HepG2 (cell line): ENCODE results near the gene AGBL2. TPM values are rescaled to one million over a fixed set of nuclear protein-coding genes. Genes with fewer than 3 reads are reported as not detected.

ENCODE experiments used
- ATAC-seq: fragments of 200-7000 bp; cut with Tn5 transposase; 3 replicates; pipeline ENCODE4 v1.9.1; 2020; ENCODE audit warnings: mild to moderate bottlenecking, moderate library complexity
- BruUV-seq: library from RNA; stranded (reverse); fragments of 400-500 nt; replicated peaks from 2 replicates; lab custom pipeline; 2021; lab: Mats Ljungman, UMichigan
- CTCF ChIA-PET: fragments of 300-600 bp; formaldehyde crosslinking; extraction: SDS; loops from one replicate; lab custom pipeline; 2021; ENCODE audit warnings: low total read pairs, inconsistent platforms, low intra/inter-chr PET ratio; lab: Yijun Ruan, JAX
- POLR2A ChIA-PET: fragments of 350-600 bp; sonication (Branson Sonifier 250); formaldehyde crosslinking; loops from one replicate; lab custom pipeline; 2020; ENCODE audit warnings: antibody characterized with exemption, inconsistent platforms; lab: Yijun Ruan, JAX
- DNase-seq: peaks from one replicate; pipeline ENCODE4 v3.0.0-alpha.2; 2015; ENCODE audit warnings: low spot score
- FAIRE-seq: peaks from 3 replicates; lab custom pipeline; 2011; peaks lifted over from hg19 to GRCh38; lab: Jason Lieb, UNC
- H2AFZ ChIP-seq: one replicate; pipeline ENCODE4 v1.6.1; 2011; ENCODE audit warnings: low read length, inconsistent platforms
- H3K27ac ChIP-seq: fragments of 300-600 bp; 3 replicates; pipeline ENCODE4 v1.8.0; 2011; ENCODE audit warnings: mixed run types, mild to moderate bottlenecking, mixed read lengths, low read length, inconsistent platforms; ENCODE audit not compliant: insufficient read depth; ENCODE audit errors: extremely low read length
- H3K27me3 ChIP-seq, 2 experiments: fragments of 200-600 bp in 1 of 2; 2 replicates in 1 of 2; 3 replicates in 1 of 2; pipeline versions ENCODE4 v1.6.0 to v1.8.0; 2011; ENCODE audit warnings: low read length in 2 of 2, mild to moderate bottlenecking in 2 of 2, moderate library complexity in 2 of 2, inconsistent platforms in 1 of 2; ENCODE audit not compliant: insufficient read depth in 2 of 2, control insufficient read depth in 1 of 2
- H3K36me3 ChIP-seq, 2 experiments: fragments of 200-600 bp in 1 of 2; replicated peaks in 1 of 2; 2 replicates in 1 of 2; 3 replicates in 1 of 2; pipeline versions ENCODE4 v1.5.1 to v1.8.0; 2011; ENCODE audit warnings: low read length in 2 of 2, inconsistent platforms in 1 of 2; ENCODE audit not compliant: insufficient read depth in 2 of 2, control insufficient read depth in 1 of 2
- H3K4me1 ChIP-seq: 2 replicates; pipeline ENCODE4 v1.5.1; 2012; ENCODE audit warnings: low read length, inconsistent platforms; ENCODE audit not compliant: insufficient read depth
- H3K4me2 ChIP-seq: 2 replicates; pipeline ENCODE4 v1.6.0; 2011; ENCODE audit warnings: low read depth, low read length, inconsistent platforms
- H3K4me3 ChIP-seq, 3 experiments: fragments of 200-600 bp in 1 of 3; sonication (generic), shearing (Covaris generic) in 1 of 3; replicated peaks in 1 of 3; 2 replicates each; pipeline ENCODE4 v1.5.1; 2011 to 2016; ENCODE audit warnings: low read length in 3 of 3, inconsistent platforms in 2 of 3, low read depth in 2 of 3, mild to moderate bottlenecking in 2 of 3, control low read depth in 1 of 3, mixed read lengths in 1 of 3; ENCODE audit not compliant: insufficient read depth in 1 of 3
- H3K79me2 ChIP-seq: one replicate; pipeline ENCODE4 v1.6.1; 2011; ENCODE audit warnings: low read length, inconsistent platforms; ENCODE audit not compliant: insufficient read depth
- H3K9ac ChIP-seq: 2 replicates; pipeline ENCODE4 v1.6.0; 2011; ENCODE audit warnings: mild to moderate bottlenecking, low read depth, low read length, inconsistent platforms; ENCODE audit not compliant: insufficient read depth
- H3K9me3 ChIP-seq: 2 replicates; pipeline ENCODE4 v1.5.1; 2012; ENCODE audit warnings: mild to moderate bottlenecking, low read length
- H4K20me1 ChIP-seq: 2 replicates; pipeline ENCODE4 v1.6.0; 2011; ENCODE audit warnings: inconsistent platforms, mild to moderate bottlenecking, low read length, moderate library complexity; ENCODE audit not compliant: insufficient read depth
- BCL6 ChIP-seq: IDR thresholded peaks from 2 replicates; pipeline ENCODE4 v1.6.1; 2016; ENCODE audit warnings: missing genetic modification reagents, missing compliant biosample characterization
- ISX ChIP-seq: sonication (generic); formaldehyde crosslinking; conservative IDR thresholded peaks from 2 replicates; pipeline ENCODE4 v1.5.0; 2020; ENCODE audit warnings: missing genetic modification reagents
- RELA ChIP-seq: sonication (generic); formaldehyde crosslinking; IDR thresholded peaks from 2 replicates; pipeline ENCODE4 v1.4.0; 2020; ENCODE audit warnings: missing genetic modification reagents
- TP53 ChIP-seq: sonication (generic); formaldehyde crosslinking; conservative IDR thresholded peaks from 2 replicates; pipeline ENCODE4 v1.4.0; 2020; ENCODE audit warnings: missing genetic modification reagents
- ZNF10 ChIP-seq: sonication (generic); formaldehyde crosslinking; IDR thresholded peaks from 2 replicates; pipeline ENCODE4 v1.4.0; 2020; ENCODE audit warnings: mild to moderate bottlenecking, low read depth, missing genetic modification reagents, borderline replicate concordance
- ZNF33A ChIP-seq: sonication (generic); formaldehyde crosslinking; IDR thresholded peaks from 2 replicates; pipeline ENCODE4 v1.5.1; 2020; ENCODE audit warnings: missing genetic modification reagents, mild to moderate bottlenecking, moderate library complexity, borderline replicate concordance
- ZNF746 ChIP-seq: sonication (generic); formaldehyde crosslinking; IDR thresholded peaks from 2 replicates; pipeline ENCODE4 v1.8.0; 2022; ENCODE audit warnings: mild to moderate bottlenecking, missing genetic modification reagents
- ZNF768 ChIP-seq: sonication (generic); formaldehyde crosslinking; IDR thresholded peaks from 2 replicates; pipeline ENCODE4 v1.4.0; 2020; ENCODE audit warnings: missing genetic modification reagents
- ZNF792 ChIP-seq: IDR thresholded peaks from 2 replicates; pipeline ENCODE4 v1.6.1; 2016
- WGBS: methylation state at CpG from one replicate; pipeline ENCODE4 v1.1.6; 2017; ENCODE audit warnings: low lambda C conversion rate; 5-methylcytosine and 5-hydroxymethylcytosine counted together
- in situ Hi-C: cut with HindIII; loops from 2 replicates; pipeline ENCODE4 v1.10.0; 2017; ENCODE audit warnings: low pct_unique_long_range_greater_than_20kb; ENCODE audit not compliant: extremely low pct_ligation_motif_present
- intact Hi-C: fragments of 100-400 bp; cut with micrococcal nuclease; formaldehyde crosslinking; loops from one replicate; pipeline ENCODE4 v1.10.0; 2022; ENCODE audit not compliant: unreplicated experiment
- polyA plus RNA-seq, 8 experiments: library from polyadenylated mRNA; depleted of rRNA in 3 of 8; stranded (reverse) in 7 of 8; unstranded in 1 of 8; fragments of >200 nt; fragmentation: Illumina TruSeq in 4 of 8; extraction: Trizol in 4 of 8; gene quantifications; 2 replicates each; pipeline versions ENCODE4 v1.2.1 to v1.2.3, GENCODE V29; 2011 to 2016; ENCODE audit warnings: low read depth in 4 of 8, missing spikeins in 1 of 8, mixed read lengths in 1 of 8; ENCODE audit not compliant: insufficient read depth in 1 of 8
- total RNA-seq, 5 experiments: library from RNA; depleted of rRNA; stranded (reverse); fragments of >200 nt; fragmentation: Illumina TruSeq; extraction: Trizol; gene quantifications; 2 replicates each; pipeline ENCODE4 v1.2.3, GENCODE V29; 2016; ENCODE audit warnings: low read depth in 1 of 5
- TF ChIP-seq, protein P1 (sequence below): sonication (generic); formaldehyde crosslinking; IDR thresholded peaks from 2 replicates; pipeline ENCODE4 v1.8.1; 2023; ENCODE audit warnings: mild to moderate bottlenecking, missing genetic modification reagents, borderline replicate concordance
- TF ChIP-seq, protein P2 (sequence below): sonication (generic); formaldehyde crosslinking; IDR thresholded peaks from 2 replicates; pipeline ENCODE4 v1.4.0; 2020; ENCODE audit warnings: missing genetic modification reagents
- TF ChIP-seq, protein P3 (sequence below): sonication (generic); formaldehyde crosslinking; IDR thresholded peaks from 2 replicates; pipeline ENCODE4 v1.4.0; 2020; ENCODE audit warnings: missing genetic modification reagents
- TF ChIP-seq, protein P4 (sequence below): sonication (generic); formaldehyde crosslinking; IDR thresholded peaks from 2 replicates; pipeline ENCODE4 v1.8.0; 2023; ENCODE audit warnings: mild to moderate bottlenecking, missing genetic modification reagents

AGBL2 gene
- total and polyA plus RNA-seq, 2 of the 13 experiments (the other 11 are each of a cell fraction or from before 2014, with no cell fraction given): 1.6 to 5.7 TPM

DNA sequence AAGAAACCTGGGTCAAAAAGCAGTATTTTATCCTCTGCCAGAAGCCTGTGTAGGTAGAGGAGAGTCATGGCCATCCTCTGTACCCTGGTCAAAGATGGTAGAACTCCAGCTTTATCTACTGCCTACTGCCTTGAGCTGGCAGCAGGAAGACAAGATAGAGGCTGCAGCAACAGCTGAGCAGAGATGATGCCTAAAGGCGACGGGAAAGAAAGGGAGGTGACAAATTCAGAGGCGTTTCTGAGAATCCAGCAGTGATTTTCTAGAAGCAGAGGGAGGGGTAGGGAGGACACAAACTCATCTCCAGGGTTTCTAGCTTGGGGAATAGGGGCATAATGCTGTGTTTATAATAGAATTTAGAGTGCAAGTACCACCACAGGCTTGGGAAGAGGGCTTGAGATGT, 105.5 kb downstream of the AGBL2 start:
- FAIRE-seq: no peak
- TF ChIP-seq RELA: no peak
- no peak for TF ChIP-seq BCL6 (CRISPR knock-in tag)
- no peak for TF ChIP-seq ZNF792 (CRISPR knock-in tag)
- TF ChIP-seq TP53 (CRISPR knock-in tag): no peak
- TF ChIP-seq, protein P1, sequence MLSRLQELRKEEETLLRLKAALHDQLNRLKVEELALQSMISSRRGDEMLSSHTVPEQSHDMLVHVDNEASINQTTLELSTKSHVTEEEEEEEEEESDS (CRISPR knock-in tag): no peak
- TF ChIP-seq, protein P2, sequence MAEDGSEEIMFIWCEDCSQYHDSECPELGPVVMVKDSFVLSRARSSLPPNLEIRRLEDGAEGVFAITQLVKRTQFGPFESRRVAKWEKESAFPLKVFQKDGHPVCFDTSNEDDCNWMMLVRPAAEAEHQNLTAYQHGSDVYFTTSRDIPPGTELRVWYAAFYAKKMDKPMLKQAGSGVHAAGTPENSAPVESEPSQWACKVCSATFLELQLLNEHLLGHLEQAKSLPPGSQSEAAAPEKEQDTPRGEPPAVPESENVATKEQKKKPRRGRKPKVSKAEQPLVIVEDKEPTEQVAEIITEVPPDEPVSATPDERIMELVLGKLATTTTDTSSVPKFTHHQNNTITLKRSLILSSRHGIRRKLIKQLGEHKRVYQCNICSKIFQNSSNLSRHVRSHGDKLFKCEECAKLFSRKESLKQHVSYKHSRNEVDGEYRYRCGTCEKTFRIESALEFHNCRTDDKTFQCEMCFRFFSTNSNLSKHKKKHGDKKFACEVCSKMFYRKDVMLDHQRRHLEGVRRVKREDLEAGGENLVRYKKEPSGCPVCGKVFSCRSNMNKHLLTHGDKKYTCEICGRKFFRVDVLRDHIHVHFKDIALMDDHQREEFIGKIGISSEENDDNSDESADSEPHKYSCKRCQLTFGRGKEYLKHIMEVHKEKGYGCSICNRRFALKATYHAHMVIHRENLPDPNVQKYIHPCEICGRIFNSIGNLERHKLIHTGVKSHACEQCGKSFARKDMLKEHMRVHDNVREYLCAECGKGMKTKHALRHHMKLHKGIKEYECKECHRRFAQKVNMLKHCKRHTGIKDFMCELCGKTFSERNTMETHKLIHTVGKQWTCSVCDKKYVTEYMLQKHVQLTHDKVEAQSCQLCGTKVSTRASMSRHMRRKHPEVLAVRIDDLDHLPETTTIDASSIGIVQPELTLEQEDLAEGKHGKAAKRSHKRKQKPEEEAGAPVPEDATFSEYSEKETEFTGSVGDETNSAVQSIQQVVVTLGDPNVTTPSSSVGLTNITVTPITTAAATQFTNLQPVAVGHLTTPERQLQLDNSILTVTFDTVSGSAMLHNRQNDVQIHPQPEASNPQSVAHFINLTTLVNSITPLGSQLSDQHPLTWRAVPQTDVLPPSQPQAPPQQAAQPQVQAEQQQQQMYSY (CRISPR knock-in tag): no peak
- TF ChIP-seq ISX (CRISPR knock-in tag): no peak
- TF ChIP-seq, protein P3, sequence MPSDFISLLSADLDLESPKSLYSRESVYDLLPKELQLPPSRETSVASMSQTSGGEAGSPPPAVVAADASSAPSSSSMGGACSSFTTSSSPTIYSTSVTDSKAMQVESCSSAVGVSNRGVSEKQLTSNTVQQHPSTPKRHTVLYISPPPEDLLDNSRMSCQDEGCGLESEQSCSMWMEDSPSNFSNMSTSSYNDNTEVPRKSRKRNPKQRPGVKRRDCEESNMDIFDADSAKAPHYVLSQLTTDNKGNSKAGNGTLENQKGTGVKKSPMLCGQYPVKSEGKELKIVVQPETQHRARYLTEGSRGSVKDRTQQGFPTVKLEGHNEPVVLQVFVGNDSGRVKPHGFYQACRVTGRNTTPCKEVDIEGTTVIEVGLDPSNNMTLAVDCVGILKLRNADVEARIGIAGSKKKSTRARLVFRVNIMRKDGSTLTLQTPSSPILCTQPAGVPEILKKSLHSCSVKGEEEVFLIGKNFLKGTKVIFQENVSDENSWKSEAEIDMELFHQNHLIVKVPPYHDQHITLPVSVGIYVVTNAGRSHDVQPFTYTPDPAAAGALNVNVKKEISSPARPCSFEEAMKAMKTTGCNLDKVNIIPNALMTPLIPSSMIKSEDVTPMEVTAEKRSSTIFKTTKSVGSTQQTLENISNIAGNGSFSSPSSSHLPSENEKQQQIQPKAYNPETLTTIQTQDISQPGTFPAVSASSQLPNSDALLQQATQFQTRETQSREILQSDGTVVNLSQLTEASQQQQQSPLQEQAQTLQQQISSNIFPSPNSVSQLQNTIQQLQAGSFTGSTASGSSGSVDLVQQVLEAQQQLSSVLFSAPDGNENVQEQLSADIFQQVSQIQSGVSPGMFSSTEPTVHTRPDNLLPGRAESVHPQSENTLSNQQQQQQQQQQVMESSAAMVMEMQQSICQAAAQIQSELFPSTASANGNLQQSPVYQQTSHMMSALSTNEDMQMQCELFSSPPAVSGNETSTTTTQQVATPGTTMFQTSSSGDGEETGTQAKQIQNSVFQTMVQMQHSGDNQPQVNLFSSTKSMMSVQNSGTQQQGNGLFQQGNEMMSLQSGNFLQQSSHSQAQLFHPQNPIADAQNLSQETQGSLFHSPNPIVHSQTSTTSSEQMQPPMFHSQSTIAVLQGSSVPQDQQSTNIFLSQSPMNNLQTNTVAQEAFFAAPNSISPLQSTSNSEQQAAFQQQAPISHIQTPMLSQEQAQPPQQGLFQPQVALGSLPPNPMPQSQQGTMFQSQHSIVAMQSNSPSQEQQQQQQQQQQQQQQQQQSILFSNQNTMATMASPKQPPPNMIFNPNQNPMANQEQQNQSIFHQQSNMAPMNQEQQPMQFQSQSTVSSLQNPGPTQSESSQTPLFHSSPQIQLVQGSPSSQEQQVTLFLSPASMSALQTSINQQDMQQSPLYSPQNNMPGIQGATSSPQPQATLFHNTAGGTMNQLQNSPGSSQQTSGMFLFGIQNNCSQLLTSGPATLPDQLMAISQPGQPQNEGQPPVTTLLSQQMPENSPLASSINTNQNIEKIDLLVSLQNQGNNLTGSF (CRISPR knock-in tag): no peak
- no peak for TF ChIP-seq ZNF33A (CRISPR knock-in tag)
- no peak for TF ChIP-seq ZNF768 (CRISPR knock-in tag)
- TF ChIP-seq, protein P4, sequence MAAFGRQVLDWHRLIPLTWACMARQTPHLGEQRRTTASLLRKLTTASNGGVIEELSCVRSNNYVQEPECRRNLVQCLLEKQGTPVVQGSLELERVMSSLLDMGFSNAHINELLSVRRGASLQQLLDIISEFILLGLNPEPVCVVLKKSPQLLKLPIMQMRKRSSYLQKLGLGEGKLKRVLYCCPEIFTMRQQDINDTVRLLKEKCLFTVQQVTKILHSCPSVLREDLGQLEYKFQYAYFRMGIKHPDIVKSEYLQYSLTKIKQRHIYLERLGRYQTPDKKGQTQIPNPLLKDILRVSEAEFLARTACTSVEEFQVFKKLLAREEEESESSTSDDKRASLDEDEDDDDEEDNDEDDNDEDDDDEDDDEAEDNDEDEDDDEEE (CRISPR knock-in tag): no peak
- no peak for TF ChIP-seq ZNF746 (CRISPR knock-in tag)
- TF ChIP-seq ZNF10 (CRISPR knock-in tag): no peak

More for the DNA sequence above, 105.5 kb downstream of the AGBL2 start:
- no peak overlapping the region for H3K9ac ChIP-seq
- intact Hi-C loops (loop anchor here (5.0 kb wide), 1 partner anchor 252 kb away; no protein-coding TSS in a partner anchor), in situ Hi-C loops (no loop called here)
- H3K4me2 ChIP-seq: no peak overlapping the region
- no peak for DNase-seq
- H3K36me3 ChIP-seq: no peaks in the 10 kb centered on the region
- H4K20me1 ChIP-seq: no peaks in the 10 kb centered on the region
- ChIA-PET POLR2A (no interaction called here), CTCF (no interaction called here)
- ATAC-seq: no peak
- BruUV-seq: no TSS peak
- H2AFZ ChIP-seq: no peak overlapping the region
- H3K4me3 ChIP-seq: no peak overlapping the region
- H3K79me2 ChIP-seq: no peaks in the 10 kb centered on the region
- no peak overlapping the region for H3K27ac ChIP-seq
- H3K4me1 ChIP-seq: no peaks in the 10 kb centered on the region
- H3K27me3 ChIP-seq: no peaks in the 10 kb centered on the region
- WGBS: 95% methylated on average over 3 of the region's 3 CpGs
- no peaks in the 10 kb centered on the region for H3K9me3 ChIP-seq
